Fibroblast of skin of left biceps (primary cell): ENCODE measurements around the gene MRPL32.

Experiments
- DNase-seq, 2 experiments: peaks; one replicate each; pipeline ENCODE4 v3.0.0-alpha.2; 2013; ENCODE audit warnings: low read depth in 2 of 2

MRPL32 gene

DNA sequence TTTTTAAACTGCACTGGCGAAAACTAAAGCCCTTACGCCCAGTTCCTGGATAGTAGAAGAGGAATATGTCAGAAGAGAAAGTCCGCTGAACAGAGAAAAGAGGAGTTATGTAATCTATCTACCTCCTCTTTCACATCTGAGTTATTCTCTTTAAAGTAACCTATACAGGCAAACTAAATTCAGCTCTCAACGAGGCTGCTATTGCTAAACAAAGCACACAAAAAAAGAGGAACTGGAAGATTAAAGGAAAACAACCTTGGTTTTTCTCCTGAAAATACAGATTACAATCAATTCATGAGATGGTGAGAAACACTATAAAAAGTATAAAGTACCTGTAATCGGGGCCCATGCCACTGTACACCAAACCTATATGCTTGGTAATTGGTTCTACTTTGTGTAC lies 6.0 kb upstream of the MRPL32 start:
- no peak for DNase-seq

DNA sequence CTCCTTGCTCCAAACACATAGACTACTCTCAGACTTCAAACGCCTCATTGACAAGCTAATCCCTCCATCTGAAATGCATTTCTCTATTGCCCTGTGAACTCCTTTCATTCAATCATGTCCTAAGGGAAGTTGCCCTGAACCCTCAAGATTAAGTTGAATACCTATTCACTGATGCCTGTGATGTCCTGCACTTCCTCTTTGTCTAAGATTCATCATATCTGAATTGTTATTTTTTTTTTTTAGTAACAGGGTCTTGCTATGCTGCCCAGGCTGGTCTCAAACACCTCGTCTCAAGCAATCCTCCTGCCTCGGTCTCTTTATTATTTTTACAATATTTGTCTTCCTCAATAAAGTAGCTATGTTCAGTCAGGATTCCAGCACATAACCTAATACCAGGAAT lies 3.4 kb upstream of the MRPL32 start:
- no peak for DNase-seq

DNA sequence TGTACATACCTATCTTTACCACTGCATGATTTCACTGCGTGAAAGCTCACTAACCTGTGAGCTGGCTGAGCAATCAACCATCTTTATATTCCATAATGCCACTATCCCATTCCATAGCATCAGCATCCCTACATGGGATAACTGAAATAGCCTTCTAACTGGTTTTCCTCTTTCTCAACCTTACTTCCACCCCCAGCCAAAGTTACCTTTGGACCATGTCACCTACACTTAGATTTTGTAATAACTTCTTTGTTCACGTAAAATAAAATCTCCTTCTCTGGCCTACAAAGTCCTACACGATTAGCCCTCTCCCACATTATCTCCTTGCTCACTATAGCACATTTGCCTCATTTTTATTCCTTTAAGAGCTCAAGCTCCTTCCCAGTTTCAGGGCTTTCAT lies 2.7 kb upstream of the MRPL32 start:
- no peak for DNase-seq

DNA sequence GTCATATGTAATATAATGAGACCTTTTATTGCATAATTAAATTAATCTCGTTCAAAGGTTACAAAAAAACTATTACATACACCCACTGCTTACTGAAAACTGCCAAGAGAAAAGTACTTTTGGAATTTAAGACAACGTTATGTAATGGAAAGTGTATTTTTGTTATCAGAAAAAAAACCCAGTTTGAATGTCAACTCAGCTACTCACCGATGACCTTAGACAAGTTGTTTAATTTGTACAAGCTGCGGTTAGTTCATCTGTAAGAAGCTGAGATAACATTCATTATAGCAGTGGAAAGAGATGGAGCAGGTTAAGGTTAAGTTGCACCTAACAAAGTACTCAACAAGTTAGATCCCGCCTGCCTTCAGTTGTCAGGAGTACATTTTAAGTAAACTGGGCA lies 1.3 kb upstream of the MRPL32 start:
- DNase-seq: no peak

DNA sequence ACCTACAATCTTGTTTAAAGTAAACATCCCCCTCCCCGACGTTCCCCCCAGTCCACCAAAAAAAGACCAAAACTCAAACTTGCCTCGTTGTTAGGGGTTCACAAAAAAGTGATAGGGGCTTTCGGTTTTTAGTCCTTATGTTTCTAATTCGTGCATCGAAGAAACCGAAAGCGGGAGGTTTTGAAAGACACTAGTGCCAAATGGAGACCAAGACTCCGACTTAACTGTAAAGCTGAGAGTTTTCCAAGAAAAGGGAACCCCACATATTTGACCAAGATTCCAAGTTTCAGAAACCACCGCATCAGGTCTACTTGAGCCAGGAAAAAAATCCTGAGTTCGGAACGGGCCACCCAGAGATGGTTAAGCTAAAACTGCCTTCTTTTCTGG lies 736 bp upstream of the MRPL32 start:
- no peak for DNase-seq

DNA sequence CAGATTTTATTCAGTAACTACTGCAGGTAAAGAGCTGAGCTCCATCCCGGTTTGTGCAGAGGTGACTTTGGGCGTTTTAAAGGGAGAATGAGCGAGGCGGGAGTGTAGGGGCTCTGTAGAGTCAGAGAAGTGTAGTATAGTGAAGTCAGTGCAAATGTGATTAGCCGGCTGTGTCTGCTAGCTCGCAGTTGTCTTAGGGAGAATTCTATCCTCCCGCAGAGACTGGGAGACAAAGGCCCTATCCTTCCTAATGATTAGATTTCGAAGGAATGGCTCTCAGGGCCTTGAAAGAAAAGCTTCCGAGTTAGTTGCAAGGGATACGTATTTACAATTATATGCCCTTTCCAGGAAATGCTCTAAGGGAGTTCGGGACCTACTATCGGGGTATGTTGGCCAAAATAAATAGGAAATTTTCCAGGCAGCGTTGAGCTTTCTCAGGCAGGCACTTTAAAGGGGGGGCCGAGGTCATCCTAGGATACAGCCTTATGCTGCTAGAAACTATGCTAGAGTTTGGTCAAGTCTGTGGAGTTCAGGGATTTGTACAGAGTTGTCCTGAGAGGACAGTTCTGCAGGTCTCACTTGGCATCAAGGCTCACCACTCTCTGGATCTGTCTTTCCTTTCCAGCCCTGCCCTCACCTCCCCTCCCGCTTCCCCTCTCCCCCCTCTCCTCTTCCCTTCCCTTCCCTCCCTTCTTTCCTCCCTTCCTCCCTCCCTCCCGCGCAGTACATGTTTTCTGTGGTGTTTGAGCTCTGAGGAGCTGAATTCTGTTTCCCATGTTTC lies 825 bp downstream of the MRPL32 start:
- DNase-seq: no peak

DNA sequence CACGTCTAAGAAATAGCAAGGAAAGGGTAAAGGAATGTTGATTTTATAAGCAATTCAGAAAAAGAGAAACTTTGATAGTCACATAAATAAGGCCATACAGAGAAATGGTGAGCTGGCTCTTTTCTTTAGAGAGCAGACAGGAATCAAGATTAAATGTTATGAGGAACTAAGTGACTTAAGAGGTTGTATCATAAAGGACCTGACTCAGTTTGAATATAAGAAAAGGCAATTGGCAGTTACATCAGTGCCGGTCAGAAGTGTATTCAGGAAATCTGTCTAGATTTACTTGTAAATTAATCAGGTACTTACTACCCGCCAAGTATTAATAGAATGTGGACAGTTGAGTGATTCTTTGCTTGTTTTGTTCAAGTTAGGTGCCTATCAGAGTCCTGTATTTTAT lies 2.1 kb downstream of the MRPL32 start:
- DNase-seq: no peak

DNA sequence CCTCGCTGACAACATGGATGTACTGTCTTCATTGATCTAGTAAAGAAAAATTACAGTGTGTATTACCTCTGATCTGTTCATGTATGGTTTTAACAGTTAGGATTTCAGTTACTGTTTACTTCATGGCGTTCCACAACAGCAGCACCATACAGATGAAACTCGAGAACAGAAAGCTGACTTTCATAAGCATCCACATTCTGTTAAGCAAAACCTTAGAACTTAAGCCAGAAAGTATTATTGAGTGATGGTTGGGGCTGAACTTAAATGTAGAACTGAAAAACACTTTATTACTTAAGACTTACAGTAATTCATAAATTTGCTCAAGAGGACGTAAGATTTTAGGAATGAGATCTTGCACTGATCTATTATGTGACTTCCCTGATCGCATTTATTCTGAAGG lies 3.7 kb downstream of the MRPL32 start:
- no peak for DNase-seq

DNA sequence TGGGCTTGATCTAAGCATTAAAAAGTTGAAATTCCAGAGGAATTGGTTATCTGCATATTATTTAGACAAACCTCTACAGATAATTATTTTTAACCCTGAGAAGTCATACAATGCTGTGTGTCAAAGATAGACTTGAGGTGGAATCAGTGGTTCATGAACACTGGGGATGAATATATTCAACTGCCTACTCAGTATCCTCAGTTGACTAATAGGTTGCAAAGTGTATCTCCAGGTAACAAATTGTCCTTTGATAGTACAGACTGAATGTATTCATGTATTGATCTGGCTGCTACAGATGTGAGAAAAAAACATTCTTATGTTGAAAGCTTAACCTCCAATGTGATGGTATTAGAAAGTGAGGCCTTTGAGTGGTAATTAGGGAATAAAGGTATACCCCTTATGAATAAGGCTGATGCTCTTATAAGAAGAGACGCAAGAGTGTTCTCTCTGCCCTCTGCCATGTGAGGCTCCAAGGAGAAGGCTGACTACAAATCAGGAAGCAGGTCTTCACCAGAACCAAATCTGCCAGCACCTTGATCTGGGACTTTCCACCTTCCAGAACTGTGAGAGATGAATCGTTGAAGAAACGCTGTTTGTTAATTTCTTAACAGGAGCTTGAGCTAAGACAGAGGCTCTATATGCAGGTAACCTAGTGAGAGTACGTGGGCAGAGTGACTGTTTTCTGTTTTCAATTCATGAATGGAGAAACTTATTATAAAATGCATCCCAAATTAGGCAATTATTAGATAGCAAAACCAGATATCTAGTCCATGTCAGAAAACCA lies 7.5 kb downstream of the MRPL32 start:
- no peak for DNase-seq

DNA sequence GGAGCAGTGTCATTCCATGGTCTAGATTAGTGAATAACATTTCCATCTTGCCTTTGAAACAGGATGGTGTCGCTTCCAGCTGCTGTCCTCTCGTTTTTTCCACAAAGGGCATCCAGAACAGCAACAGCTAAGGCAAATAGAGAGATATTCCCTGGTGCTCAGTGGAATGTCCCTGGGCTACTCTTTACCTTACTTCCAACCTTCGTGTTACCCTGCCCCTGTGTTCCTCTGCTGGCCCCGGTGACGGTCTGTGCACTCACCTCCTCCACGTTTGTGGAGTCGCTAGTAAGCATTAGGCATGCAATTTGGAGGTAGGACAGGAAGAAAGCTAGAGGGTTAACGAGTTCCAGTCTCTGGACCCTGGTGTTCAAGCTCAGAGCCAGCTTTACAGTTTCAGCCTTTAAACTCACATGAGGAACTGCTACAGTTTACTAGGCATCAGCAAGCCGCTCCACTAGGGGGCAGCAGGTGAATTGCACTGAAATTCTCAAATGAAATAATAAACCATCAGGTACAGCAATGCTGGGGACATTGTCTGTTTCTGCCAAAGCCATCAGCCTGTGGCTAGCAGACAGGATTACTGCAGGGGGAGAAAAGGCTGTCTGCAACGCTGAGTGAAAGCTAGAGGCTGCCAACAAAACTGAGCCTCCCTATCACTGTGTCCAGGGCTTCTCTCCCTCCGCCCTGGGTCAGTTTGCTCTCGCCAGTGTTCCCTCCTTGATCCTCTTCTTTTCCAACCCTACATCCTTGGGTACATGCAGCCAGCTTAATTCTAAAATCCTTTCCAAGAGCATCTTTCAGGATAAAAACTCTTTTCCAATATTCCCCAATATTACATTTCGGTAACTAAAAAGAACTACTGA lies 9.0 kb downstream of the MRPL32 start:
- peak; percentile 38 to 44 for DNase-seq

DNA sequence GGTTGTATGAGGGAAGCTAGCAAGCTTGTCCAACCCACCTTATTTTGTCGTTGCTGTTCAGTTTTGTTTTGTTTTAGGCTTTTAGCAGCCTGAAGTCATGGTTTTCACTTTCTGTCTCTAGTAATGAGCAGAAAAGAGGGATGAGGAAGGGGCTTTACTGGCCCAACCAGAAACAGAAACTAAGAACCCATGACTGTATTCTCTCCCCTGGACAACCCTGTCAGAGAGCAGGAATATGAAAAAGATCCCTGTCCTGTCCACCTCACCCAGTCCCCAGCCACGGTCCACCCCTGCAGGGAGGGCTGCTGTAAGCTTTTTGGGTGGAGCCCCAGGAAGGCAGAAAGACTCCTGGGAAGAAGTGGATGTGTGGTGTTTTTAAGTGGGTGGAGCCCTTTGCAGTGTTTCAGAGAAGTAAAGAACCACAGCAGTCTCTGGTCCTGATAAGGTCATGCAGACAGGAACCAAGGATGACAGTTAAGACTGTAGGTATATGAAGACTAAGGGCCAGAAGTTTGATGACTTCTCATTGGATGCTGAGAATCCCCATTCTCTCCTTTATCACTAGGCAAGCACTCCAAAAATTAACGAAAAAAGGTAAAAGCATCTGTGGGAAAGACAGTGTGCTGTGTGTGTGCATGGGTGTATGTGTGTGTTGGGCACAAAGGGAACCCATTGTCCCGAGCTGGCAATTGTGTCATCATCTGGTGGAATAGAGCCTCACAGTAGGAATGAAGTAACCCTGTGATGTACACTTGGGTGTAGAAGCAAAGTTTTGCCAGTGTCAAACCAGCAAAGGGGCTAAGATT lies 13.8 kb downstream of the MRPL32 start:
- DNase-seq: no peak

DNA sequence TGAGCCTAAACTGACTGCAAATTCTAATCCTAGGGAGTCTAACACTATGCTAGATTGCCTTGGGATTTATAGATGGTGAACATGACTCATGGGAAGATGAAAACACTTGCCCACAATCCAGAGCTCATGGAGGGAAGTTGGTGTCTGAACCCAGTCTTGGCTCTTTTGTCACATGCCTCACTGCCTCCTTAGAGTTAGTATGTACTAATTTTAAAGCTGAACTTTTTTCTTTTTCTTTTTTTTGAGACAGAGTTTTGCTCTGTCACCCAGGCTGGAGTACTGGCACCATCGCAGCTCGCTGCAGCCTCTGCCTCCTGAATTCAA lies 14.4 kb downstream of the MRPL32 start:
- no peak for DNase-seq

DNA sequence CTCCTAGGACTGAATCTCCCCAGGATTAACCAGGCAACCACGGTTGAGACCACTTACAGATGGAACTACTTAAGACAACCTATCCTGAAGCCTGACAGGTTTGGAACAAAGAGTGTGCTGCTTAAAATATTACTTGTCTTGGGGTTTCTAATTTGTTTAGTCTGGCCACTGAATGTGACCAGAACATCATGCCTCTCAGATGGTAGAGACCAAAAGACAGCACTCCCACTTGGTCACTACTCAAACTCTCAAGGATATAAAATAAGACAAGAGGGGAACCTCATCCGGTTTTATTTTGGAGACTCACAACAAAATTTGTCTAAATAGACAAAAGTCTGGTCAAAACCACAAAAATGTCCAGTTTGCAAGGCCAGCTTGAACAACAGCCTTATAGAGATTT lies 15.3 kb downstream of the MRPL32 start:
- no peak for DNase-seq

DNA sequence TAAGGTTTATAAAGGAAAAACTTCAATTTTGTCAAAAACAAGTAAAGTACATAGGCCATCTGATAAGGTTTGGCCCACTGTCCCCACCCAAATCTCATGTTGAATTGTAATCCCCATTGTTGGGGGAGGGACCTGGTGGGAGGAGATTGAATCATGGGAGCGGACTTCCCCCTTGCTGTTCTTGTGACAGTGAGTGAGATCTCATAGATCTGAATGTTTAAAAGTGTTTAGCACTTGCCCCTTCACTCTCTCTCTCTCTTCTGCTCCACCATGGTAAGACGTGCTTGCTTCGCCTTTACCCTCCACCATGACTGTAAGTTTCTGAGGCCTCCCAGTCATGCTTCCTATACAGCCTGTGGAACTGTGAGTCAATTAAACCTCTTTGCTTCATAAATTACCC lies 18.2 kb downstream of the MRPL32 start:
- DNase-seq: no peak

DNA sequence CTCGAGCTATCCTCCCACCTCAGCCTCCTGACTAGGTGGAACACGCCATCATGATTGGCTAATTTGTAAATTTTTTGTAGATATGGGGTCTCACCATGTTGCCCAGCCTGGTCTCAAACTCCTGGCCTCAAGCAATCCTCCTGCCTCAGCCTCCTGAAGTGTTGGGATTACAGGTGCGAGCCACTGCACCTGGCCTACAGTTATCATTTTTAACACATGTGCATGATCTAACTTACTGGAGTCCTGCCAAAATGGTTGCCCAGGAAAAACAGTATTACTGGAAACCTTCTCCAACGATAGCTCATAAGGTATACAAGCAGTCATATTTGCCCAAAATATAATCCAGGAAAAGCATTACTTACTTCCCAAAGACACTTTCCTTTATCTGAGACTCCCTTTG lies 20.2 kb downstream of the MRPL32 start:
- DNase-seq: no peak

DNA sequence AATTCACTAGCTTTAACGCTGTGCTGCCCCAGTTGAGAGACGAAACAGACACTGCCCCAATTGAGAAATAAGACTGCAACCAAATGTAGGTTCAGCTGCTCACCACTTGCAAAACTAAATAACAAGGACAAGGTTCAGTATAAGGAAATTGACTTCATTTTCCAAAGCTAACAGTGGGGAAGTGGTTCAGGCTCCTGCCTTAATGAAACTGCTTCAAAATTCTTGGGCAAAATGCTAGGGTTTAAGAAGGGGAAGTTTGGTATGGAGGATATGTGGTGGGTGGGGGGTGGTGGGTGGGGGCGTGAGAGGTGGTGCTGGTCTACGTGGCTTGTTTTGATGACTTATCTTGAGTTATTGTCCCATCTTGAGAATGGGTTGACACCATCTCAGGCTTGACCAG lies 21.8 kb downstream of the MRPL32 start:
- DNase-seq: no peak

DNA sequence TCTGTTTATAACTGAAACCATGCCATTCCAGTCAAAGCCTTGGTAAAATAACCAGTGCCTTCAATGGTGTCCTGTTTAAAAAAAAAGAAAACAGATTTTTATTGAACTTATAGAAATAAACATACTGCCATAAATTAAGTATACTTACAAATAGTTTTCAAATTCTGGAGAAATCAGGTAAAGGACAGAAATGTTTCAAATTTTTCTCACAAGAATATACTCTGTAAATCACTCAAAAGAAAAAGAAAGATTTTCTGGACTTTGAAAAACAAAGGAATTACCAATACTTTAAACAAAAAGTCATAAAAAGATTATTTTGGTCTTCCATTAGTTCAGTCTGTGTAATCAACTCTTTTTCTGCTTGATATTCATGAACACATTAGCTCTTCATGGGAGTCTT lies 23.9 kb downstream of the MRPL32 start:
- no peak for DNase-seq

DNA sequence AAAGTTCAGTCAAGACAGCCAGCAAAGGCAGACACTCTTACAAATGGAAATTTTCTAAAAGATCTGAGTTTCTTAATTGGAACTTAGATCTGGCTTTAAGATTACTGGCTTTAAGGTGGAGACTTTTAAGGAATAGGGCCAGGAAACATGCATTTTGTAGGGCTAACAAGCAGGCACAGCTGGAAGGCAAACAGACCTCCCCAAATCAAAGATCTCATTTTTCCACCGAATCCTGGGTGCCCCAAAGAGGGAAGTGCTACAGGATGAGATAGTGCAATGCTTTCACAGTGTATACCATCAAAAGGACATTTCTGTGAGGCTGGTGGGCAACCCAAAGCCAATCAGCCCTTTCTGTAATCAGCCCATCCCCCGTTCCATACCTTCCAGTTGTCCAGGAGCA lies 27.4 kb downstream of the MRPL32 start:
- no peak for DNase-seq

DNA sequence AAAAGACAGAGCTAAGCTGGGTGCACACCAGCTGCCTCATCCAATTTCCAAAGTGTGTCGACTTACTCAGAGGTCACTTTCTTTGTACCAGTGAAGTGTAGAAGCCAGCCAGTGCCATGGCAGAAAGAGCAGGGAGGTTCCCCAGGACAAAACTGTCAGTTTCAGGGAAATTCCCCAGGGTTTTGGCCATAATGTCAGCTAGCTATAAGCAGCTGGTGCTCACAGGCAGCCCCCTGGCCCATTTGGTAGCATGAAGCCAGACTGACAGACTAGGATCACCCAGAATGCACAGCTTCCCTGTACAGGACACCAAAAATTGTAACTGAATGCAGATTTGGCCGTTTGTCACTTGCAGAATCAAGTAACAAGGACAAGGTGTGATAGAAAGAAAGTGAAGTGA lies 28.6 kb downstream of the MRPL32 start:
- no peak for DNase-seq

DNA sequence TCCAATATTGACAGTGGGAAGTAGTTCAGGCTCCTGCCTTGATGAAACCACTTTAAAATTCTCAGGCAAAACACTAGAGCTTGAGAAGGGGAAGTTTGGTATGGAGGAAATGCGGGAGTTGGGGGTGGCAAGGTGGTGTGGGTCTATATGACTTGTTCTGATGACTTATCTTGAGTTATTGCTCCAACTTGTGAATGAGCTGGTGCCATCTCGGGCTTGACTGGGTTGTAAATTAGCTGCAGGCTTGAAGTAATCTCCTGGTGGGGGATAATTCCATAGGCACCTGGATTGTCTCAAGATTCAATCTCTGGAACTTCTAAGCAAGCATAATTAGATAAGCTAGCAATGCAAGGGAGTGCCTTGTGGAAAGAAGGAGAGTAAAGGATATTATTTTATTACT lies 29.0 kb downstream of the MRPL32 start:
- DNase-seq: no peak

DNA sequence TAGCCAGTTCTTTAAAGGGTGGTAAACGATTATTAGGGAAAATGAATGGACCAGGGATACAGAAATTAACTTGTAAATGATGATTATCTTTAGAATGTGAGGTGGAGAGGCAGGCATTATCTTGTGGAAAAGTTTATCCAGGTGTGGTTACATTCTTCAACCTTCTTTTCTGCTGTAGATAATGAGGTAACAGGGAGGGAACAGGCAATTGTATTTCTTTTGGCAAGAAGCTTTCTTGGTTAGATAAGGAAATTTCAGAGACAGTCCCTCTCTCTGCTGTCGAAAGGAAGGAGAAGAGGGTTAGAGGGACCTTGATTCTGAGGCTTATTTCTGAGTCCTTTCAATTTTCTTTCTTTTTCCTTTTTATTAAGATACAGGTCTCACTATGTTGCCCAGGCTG lies 32.1 kb downstream of the MRPL32 start:
- DNase-seq: no peak
